Stomach (tissue), 4 donors: ENCODE results near the gene EGR2.

Source experiments
- CTCF ChIP-seq, 7 experiments: fragments of 450-650 bp in 4 of 7; fragments of 200-600 bp in 3 of 7; sonication (generic) in 3 of 7; IDR thresholded peaks; one replicate each; pipeline ENCODE4 v1.5.1; 2016 to 2019; ENCODE audit warnings: antibody characterized with exemption in 7 of 7, control low read depth in 2 of 7, mild to moderate bottlenecking in 1 of 7
- POLR2A ChIP-seq, 4 donors: fragments of 450-650 bp; IDR thresholded peaks; one replicate each; pipeline ENCODE4 v1.6.1; 2016; ENCODE audit warnings: antibody characterized with exemption in 4 of 4, control low read depth in 2 of 4, mild to moderate bottlenecking in 1 of 4, moderate library complexity in 1 of 4

- TF ChIP-seq CTCF (IDR thresholded peaks at IDR 0.05) (no peak), POLR2A (IDR thresholded peaks at IDR 0.05) (no peak)
These were observed 38.0 kb downstream of the EGR2 start for GRCh38 chr10:62778125-62778524.
